Breast epithelium (tissue), 4 donors: ENCODE measurements around the gene SACS. TPM values are rescaled to one million over a fixed set of nuclear protein-coding genes. Genes with fewer than 3 reads are reported as not detected.

ENCODE experiments used
- DNase-seq, 2 donors: peaks; one replicate each; pipeline ENCODE4 v3.0.0-alpha.2; 2019; ENCODE audit warnings: low spot score in 2 of 2
- H3K27ac ChIP-seq, 2 donors: fragments of 200-600 bp; sonication (generic) in 1 of 2; one replicate each; pipeline ENCODE4 v1.5.1; 2016 to 2019; ENCODE audit warnings: mild to moderate bottlenecking in 1 of 2
- H3K27me3 ChIP-seq, 2 donors: fragments of 200-600 bp; sonication (generic) in 1 of 2; one replicate each; pipeline versions ENCODE4 v1.5.1 to v1.6.0; 2017 to 2019; ENCODE audit warnings: control low read depth in 1 of 2, mild to moderate bottlenecking in 1 of 2
- H3K36me3 ChIP-seq: fragments of 200-600 bp; one replicate; pipeline ENCODE4 v1.5.1; 2019
- H3K4me1 ChIP-seq, 2 donors: fragments of 200-600 bp; sonication (generic); one replicate each; pipeline ENCODE4 v1.5.1; 2016 to 2019; ENCODE audit warnings: control low read depth in 1 of 2
- H3K4me3 ChIP-seq, 3 donors: fragments of 200-600 bp; sonication (generic); 1 replicate in 2 of 3; 2 replicates in 1 of 3; pipeline ENCODE4 v1.5.1; 2016 to 2019; ENCODE audit warnings: mild to moderate bottlenecking in 3 of 3, moderate library complexity in 2 of 3
- H3K9me3 ChIP-seq, 2 donors: fragments of 200-600 bp; sonication (generic) in 1 of 2; one replicate each; pipeline ENCODE4 v1.5.1; 2016 to 2019; ENCODE audit warnings: control low read depth in 1 of 2
- CTCF ChIP-seq, 3 donors: fragments of 450-650 bp; IDR thresholded peaks; one replicate each; pipeline ENCODE4 v1.5.1; 2016 to 2017; ENCODE audit warnings: antibody characterized with exemption in 3 of 3, mild to moderate bottlenecking in 3 of 3, moderate library complexity in 3 of 3
- POLR2A ChIP-seq: fragments of 450-650 bp; IDR thresholded peaks from one replicate; pipeline ENCODE4 v1.6.1; 2016; ENCODE audit warnings: antibody characterized with exemption, mild to moderate bottlenecking, moderate library complexity
- POLR2AphosphoS5 ChIP-seq, 3 donors: sonication (generic); formaldehyde crosslinking; IDR thresholded peaks; one replicate each; pipeline ENCODE4 v1.6.1; 2017; ENCODE audit warnings: antibody characterized with exemption in 3 of 3
- intact Hi-C: fragments of 100-400 bp; cut with DNase I; formaldehyde crosslinking; loops from one replicate; pipeline ENCODE4 v1.15.1; 2023; ENCODE audit warnings: low total_unique reads
- total RNA-seq, 3 donors: library from RNA; depleted of rRNA; stranded (reverse); fragments of >200 nt; gene quantifications; one replicate each; pipeline ENCODE4 v1.1.0, GENCODE V29; 2016

The SACS gene
- total RNA-seq, 3 donors from 2014 or later, result 26.2 to 36.3 (median 32.4) TPM

- H3K9me3 ChIP-seq, result no peaks in the 10 kb centered on the region
- no peak overlapping the region for H3K27ac ChIP-seq
- no peak overlapping the region for H3K4me3 ChIP-seq
- no peak for DNase-seq
- no peaks in the 10 kb centered on the region for H3K36me3 ChIP-seq
- intact Hi-C loops, result loop anchor here (10.0 kb wide), 1 partner anchor 413 kb away; no protein-coding TSS in a partner anchor
- no peaks in the 10 kb centered on the region for H3K27me3 ChIP-seq
- H3K4me1 ChIP-seq, result no peaks in the 10 kb centered on the region
- TF ChIP-seq POLR2AphosphoS5 (IDR thresholded peaks at IDR 0.05) (no peak), CTCF (IDR thresholded peaks at IDR 0.05) (no peak), POLR2A (no peak)
These were observed 28.0 kb upstream of the SACS start for GRCh38 chr13:23461544-23461943.

- H3K4me3 ChIP-seq, result no peak overlapping the region
- intact Hi-C loops, result loop anchor here (10.0 kb wide), 1 partner anchor 414 kb away; no protein-coding TSS in a partner anchor
- H3K4me1 ChIP-seq, result no peaks in the 10 kb centered on the region
- no peaks in the 10 kb centered on the region for H3K27me3 ChIP-seq
- H3K9me3 ChIP-seq, result no peaks in the 10 kb centered on the region
- TF ChIP-seq POLR2A, result no peak
- TF ChIP-seq POLR2AphosphoS5 (IDR thresholded peaks at IDR 0.05), result no peak
- TF ChIP-seq CTCF (IDR thresholded peaks at IDR 0.05), result no peak
- no peaks in the 10 kb centered on the region for H3K36me3 ChIP-seq
- no peak for DNase-seq
- H3K27ac ChIP-seq, result no peak overlapping the region
These were observed 27.4 kb upstream of the SACS start for GRCh38 chr13:23460921-23461320.

- intact Hi-C loops, result loop anchor here (10.0 kb wide), 1 partner anchor 414 kb away; no protein-coding TSS in a partner anchor
These were observed 26.8 kb upstream of the SACS start for GRCh38 chr13:23460309-23460708.

GRCh38 chr13:23458989-23459388 is 25.5 kb upstream of the SACS start:
- no peak for DNase-seq
- H3K27ac ChIP-seq, result no peak overlapping the region
- H3K4me1 ChIP-seq, result no peaks in the 10 kb centered on the region
- TF ChIP-seq POLR2AphosphoS5 (IDR thresholded peaks at IDR 0.05), result no peak
- no peak for TF ChIP-seq CTCF (IDR thresholded peaks at IDR 0.05)
- TF ChIP-seq POLR2A, result no peak
- H3K27me3 ChIP-seq, result no peaks in the 10 kb centered on the region
- no peaks in the 10 kb centered on the region for H3K36me3 ChIP-seq
- H3K9me3 ChIP-seq, result no peaks in the 10 kb centered on the region
- H3K4me3 ChIP-seq, result no peak overlapping the region
- intact Hi-C loops, result no loop called here

More at GRCh38 chr13:23460309-23460708, 26.8 kb upstream of the SACS start:
- Histone ChIP-seq H3K27me3 (no peaks in the 10 kb centered on the region), H3K4me3 (no peak overlapping the region), H3K36me3 (no peaks in the 10 kb centered on the region), H3K27ac (no peak overlapping the region), H3K9me3 (no peaks in the 10 kb centered on the region), H3K4me1 (no peaks in the 10 kb centered on the region)
- no peak for TF ChIP-seq POLR2A
- no peak for TF ChIP-seq POLR2AphosphoS5 (IDR thresholded peaks at IDR 0.05)
- no peak for TF ChIP-seq CTCF (IDR thresholded peaks at IDR 0.05)
- DNase-seq, result no peak

GRCh38 chr13:23456437-23457210 is 23.1 kb upstream of the SACS start:
- H3K27ac ChIP-seq, result no peak overlapping the region
- DNase-seq, result no peak
- H3K4me1 ChIP-seq, result no peaks in the 10 kb centered on the region
- H3K4me3 ChIP-seq, result no peak overlapping the region
- no peaks in the 10 kb centered on the region for H3K36me3 ChIP-seq
- H3K9me3 ChIP-seq, result no peaks in the 10 kb centered on the region
- intact Hi-C loops, result no loop called here
- no peaks in the 10 kb centered on the region for H3K27me3 ChIP-seq
- TF ChIP-seq POLR2AphosphoS5 (IDR thresholded peaks at IDR 0.05) (no peak), POLR2A (no peak), CTCF (IDR thresholded peaks at IDR 0.05) (no peak)
